GM19463 (cell line): ENCODE results near the gene SORCS3.
A peak's percentile ranks its signal among the peaks of the same experiment; 100 is the strongest.
"Not testable (repeated sequence)": the region's sequence is repeated elsewhere in the genome, so short reads cannot be mapped to it uniquely, and the experiment has no call there.

ENCODE experiments used
- ATAC-seq: cut with Tn5 transposase; IDR thresholded peaks from one replicate; pipeline ENCODE4 v1.9.1; 2021; ENCODE audit warnings: mild to moderate bottlenecking, moderate library complexity; ENCODE audit not compliant: unreplicated experiment

SORCS3 gene

DNA sequence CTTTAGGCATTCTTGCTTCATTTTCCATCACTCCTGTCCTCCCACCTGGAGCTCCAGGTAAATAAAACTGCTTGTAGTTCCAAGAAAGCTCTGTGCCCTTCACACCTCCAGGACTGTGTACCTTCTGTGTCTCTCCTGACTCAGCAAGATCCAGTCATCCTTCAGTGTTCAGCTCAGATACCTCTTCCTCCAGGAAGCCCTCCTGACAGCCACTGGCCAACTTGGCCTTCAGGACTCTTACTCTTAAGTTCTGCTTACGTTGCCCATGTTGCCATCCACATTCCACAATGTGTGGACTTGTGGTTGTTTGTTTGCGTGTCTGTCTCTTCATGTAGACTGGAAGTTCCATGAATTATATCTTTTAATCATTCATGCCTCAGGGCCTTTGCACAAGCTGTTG is 48.0 kb downstream of the SORCS3 start:
- ATAC-seq = no peak

DNA sequence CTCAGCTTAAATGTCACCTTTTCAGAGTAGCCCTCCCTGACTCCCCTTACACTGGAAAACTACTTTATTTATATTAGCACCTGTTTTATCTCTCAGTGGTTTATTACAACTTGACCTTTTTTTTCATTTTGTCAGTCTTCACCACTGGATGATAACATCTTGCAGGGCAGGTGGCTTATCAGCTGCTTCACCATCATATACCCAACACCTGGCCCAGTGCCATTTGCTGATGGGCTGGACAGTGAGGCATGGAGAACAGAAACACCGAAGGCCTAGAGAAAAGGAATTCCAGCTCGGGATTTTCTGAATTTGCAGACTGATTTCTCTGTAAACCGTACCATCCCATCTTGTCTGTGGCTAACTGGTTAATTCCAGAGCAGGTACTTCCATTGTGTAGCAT is 48.5 kb downstream of the SORCS3 start:
- no peak for ATAC-seq

DNA sequence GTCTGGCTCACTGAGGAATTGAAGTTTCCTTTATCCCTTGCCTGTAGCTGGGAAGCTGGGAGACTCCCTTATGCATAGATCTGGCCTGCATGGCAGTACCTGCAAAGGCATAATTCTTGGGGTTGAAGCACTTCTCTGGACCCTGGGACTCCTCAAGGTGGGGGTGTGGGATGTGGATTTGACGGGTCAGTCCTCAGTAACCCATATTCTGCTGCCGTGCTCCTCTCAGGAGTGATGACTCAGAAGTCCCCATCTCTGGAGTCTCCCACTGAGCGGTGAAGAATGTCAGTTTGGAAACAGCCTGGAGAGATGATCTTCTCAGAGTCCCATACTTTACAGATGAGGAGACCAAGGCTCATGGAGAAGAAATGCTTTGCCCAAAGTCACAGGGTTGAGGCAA is 49.0 kb downstream of the SORCS3 start:
- ATAC-seq = no peak

- no peak for ATAC-seq
Observed at GRCh38 chr10:104690959-104691358, 49.9 kb downstream of the SORCS3 start.

- ATAC-seq = no peak
Observed at GRCh38 chr10:104694074-104694473, 53.0 kb downstream of the SORCS3 start.

- ATAC-seq = not testable (repeated sequence)
Observed at GRCh38 chr10:104703262-104703661, 62.2 kb downstream of the SORCS3 start.

DNA sequence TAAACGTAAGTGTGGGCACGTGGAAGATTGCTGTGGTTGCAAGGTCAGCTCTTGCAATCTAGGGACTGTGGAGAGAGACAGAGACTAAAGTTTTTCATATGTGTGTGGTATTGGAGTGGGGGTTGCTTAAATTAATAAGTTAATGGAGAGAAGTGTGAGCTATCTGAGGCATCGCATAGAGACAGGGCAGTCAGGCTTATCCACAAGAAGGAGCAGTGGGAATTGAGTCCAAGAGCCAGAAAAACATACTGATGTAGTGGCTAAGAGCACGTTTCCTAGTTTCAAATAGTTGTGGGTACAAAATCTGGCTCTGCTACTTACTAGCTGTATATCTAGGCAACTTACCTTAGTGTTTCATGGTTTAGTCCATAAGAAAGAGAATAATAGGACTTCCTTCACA is 65.8 kb downstream of the SORCS3 start:
- no peak for ATAC-seq

GRCh38 chr10:104707602-104708459 is 66.7 kb downstream of the SORCS3 start:
- ATAC-seq = no peak

DNA sequence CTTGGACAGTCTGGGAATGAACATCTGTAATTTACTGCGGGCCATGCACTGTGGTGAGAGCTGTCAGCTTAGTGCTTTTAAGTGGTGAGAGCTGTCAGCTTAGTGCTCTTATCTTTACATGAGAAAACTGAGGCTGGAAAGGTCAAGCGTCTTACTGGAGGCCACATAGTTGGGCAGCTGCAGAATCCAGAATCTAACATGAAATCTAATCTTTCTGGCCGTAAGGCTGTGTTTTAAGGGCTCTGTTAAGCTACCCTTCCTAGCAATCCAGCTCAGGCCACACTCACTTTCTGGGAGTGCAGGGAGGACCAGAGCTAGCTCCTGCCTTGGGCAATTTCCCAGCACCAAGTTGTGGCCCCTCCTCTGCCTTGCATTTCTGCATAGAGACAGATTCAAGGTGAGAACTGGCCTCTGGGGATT is 70.2 kb downstream of the SORCS3 start:
- no peak for ATAC-seq

DNA sequence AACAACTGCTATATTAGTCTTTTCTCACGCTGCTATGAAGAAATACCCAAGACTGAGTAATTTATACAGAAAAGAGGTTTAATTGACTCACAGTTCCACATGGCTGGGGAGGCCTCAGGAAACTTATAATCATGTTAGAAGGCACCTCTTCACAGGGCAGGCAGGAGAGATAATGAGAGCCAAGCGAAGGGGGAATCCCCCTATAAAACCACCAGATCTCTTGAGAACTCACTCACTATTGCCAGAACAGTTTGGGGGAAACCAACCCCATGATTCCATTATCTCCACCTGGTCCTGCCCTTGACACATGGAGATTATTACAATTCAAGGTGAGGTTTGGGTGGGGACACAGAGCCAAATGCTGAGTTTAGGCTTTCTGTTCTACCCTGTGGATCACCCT is 89.5 kb downstream of the SORCS3 start:
- ATAC-seq = not testable (repeated sequence)

DNA sequence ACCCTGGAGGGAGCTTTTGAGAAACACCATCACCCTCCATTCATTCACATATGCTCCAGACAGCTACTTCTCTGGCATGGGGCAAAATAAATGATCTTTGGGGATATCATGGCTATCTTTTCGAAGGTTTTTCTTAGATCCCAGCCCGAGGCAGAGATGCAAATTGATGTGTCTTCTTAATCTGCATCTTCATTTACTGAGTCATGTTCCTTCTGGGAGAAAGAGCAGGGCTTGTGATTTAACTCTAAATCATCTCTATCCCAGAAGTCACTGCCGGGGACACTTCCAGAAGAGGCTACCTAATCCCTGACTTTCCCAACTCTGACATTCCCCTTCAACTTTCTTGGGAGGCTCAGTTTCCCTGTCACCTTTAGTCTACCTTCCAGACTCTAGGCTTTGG is 90.1 kb downstream of the SORCS3 start:
- ATAC-seq = no peak

DNA sequence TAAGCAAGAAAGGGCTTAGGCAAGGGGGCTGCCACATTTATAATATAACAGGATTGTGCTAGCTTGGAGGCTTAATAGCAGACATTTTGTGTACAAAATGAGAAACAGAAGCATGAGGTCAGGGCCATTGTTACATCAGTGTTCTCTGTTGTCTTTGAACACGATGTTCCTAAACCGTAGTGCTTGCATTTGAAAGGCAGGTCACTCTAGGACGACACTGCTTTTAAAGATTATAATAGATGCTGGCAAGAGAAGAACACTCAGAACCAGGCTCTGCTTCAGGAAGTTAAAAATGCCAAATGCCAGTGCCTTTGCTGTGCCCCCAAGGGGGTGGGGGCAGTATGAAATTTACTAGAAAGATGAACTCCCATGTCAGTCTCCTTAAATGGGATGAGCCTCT is 91.1 kb downstream of the SORCS3 start:
- no peak for ATAC-seq

- ATAC-seq = no peak
Observed at GRCh38 chr10:104734433-104734832, 93.3 kb downstream of the SORCS3 start.

DNA sequence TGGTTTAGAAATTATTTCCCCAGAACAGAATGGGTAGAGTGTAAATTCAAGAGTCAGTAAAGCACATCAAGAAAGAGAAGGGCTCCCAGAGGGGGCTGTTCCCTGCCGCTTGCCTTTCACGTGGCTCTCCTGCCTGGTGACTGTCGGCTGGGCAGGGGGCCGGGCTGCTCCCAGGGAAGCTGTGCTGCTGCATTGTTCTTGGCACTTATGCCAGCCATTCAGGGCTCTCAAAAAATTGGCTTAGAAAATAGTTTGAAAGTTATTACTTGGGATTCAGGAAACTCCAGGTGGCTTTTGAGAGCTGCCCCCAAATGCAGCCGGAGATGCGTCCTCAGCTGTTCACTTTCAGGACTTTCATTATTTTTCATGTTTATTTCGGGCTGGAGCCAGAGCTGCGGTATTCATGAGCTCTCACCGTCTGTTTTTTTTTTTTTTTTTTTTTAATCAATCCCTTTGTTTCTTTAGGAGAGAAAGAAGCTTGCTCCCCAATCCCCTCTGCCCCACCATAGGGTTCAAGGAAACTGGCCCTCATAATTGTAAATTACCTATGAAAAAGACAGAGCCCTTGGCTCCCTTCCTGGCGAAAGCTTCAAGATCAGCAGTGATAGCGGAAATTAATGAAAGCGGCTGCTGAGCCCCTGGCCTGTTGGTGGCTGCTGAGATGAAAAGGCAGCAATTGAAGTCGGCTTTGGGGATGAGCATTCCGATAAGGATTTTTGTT is 94.1 kb downstream of the SORCS3 start:
- ATAC-seq = no peak

DNA sequence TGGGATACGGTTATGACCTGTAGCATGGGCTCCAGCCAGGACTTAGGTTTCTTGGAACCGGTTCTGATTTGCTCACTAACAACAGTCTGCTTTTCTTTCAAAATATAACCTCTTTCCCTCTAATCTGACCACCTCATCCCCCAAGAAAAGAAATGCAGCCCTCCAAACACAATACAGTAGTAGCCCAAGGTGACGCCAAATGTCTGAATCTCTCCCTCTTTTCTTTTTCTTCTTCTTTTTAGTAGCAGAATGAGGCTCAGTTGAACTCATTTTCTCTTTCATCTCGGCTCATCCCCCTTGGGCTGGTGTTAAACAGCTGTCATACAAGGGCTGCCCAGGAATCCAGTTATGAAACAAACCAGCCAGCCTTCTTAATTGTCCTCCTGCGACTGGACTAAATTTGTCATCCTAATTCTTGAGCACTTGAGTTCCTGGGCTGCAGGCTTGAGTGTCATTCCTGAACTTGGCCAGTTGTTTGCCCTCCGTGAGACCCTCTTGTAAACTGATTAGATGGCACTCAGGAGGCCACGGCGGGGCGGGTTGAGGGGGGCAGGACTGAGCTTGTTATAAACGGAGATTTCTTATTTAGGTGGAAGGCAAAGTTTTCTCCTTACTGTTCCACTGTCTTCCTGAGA is 94.8 kb downstream of the SORCS3 start:
- ATAC-seq = no peak

DNA sequence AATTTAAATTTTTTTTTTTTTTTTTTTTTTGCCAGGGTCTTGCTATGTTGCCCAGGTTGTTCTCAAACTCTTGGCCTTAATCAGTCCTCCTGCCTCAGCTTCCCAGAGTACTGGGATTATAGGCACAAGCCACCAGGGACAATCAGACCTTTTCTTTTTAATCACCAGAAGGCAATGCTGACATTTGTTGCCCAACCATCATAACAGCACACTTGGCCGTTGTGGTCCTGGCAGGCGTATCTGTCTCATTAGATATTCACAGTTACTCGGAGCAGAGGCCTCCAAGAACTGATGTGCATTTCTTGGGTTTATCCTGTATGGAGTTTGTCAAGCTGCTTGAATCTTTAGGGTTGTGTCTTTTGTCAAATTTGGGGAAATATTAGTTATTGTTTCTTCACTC is 100.0 kb downstream of the SORCS3 start:
- ATAC-seq = no peak

DNA sequence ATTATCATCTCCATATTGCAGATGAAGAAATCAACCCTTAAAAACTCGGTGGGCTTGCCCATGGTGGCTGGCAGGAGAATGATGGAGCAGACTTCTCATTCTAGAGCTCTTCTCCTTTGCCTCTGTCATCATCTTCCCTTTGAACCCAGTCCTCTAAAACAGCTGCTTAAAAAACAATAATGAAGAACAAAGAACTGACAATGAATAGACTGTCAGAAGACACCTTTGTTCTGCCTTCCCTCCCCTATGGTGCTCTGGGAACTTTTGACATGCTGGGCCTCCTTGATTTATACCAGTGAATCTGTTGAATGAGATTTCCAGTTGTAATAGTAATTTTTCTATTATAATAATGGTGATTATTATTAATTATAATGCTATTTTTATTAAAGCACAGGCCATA is 103.0 kb downstream of the SORCS3 start:
- no peak for ATAC-seq

- ATAC-seq = no peak
Observed at GRCh38 chr10:104750291-104750690, 109.2 kb downstream of the SORCS3 start.

- ATAC-seq = no peak
Observed at GRCh38 chr10:104762793-104763192, 121.7 kb downstream of the SORCS3 start.

GRCh38 chr10:104766341-104766740 is 125.3 kb downstream of the SORCS3 start:
- ATAC-seq = peak; percentile 37

DNA sequence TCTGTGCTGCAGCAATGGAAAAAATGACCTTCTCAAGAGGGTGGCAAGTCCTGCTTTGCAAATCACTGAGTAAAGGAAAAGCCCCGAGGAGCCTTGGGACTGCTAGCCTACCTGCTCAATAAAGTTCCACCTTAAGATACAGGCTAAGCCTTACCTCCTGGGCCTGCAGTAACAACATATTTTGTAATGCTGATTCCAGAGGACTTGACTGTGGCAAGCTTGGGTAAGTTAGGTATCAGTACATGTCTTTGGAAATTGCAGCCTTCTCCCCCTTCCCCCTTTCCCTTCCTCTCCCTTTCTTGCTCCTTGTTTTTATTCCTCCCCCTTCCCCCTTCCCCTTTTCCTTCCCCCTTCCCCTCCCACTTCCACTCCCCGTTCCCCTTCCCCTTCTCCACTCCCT is 126.2 kb downstream of the SORCS3 start:
- ATAC-seq = no peak

- ATAC-seq = no peak
Observed at GRCh38 chr10:104767745-104768144, 126.7 kb downstream of the SORCS3 start.
